ENCODE data around the gene GCH1. TPM values are rescaled to one million over a fixed set of nuclear protein-coding genes. Genes with fewer than 3 reads are reported as not detected.

Gene GCH1
- total RNA-seq, 1 donor from 2014 or later, result 9.0 TPM

- TF ChIP-seq EZH2phosphoT487 (IDR thresholded peaks at IDR 0.05) (no peak), CTCF (IDR thresholded peaks at IDR 0.05) (no peak), EZH2 (IDR thresholded peaks at IDR 0.05) (no peak)
- no peaks in the 10 kb centered on the region for H3K4me1 ChIP-seq
- Mint-ChIP-seq H3K4me3 (no peak overlapping the region), H3K27ac (no peak overlapping the region), H3K36me3 (peaks cover 2% of the 10 kb centered on the region), H3K27me3 (ENCODE audit: insufficient read depth, low read depth) (no peaks in the 10 kb centered on the region), H3K4me1 (no peaks in the 10 kb centered on the region), H3K9me3 (no peaks in the 10 kb centered on the region)
- no peak overlapping the region for H2AFZ ChIP-seq (replicated peaks)
- no peak overlapping the region for H3K9ac ChIP-seq
- H3K27me3 ChIP-seq, result no peaks in the 10 kb centered on the region
- H3K36me3 ChIP-seq, result peaks cover 7% of the 10 kb centered on the region
- no peak overlapping the region for H3K4me2 ChIP-seq
- no peaks in the 10 kb centered on the region for H3F3A ChIP-seq (ENCODE audit: low read depth)
- no peaks in the 10 kb centered on the region for H3K79me2 ChIP-seq (ENCODE audit: low read depth)
- no peak for DNase-seq (ENCODE audit: low spot score)
- H4K20me1 ChIP-seq (ENCODE audit: low read depth), result no peaks in the 10 kb centered on the region
- no peak overlapping the region for H3K4me3 ChIP-seq
- no peak overlapping the region for H3K27ac ChIP-seq
- no peaks in the 10 kb centered on the region for H3K9me3 ChIP-seq (ENCODE audit: low read depth)
Measured at GRCh38 chr14:54935958-54936357, 33.3 kb upstream of the GCH1 start.

- no peaks in the 10 kb centered on the region for H3F3A ChIP-seq (ENCODE audit: low read depth)
- H3K4me3 Mint-ChIP-seq, result no peak overlapping the region
- DNase-seq (ENCODE audit: low spot score), result no peak
- H3K9me3 ChIP-seq (ENCODE audit: low read depth), result no peaks in the 10 kb centered on the region
- no peaks in the 10 kb centered on the region for H3K27me3 ChIP-seq
- H3K79me2 ChIP-seq (ENCODE audit: low read depth), result no peaks in the 10 kb centered on the region
- TF ChIP-seq EZH2phosphoT487 (IDR thresholded peaks at IDR 0.05) (no peak), EZH2 (IDR thresholded peaks at IDR 0.05) (no peak), CTCF (IDR thresholded peaks at IDR 0.05) (no peak)
- no peaks in the 10 kb centered on the region for H3K9me3 Mint-ChIP-seq
- no peak overlapping the region for H3K27ac Mint-ChIP-seq
- peaks cover 2% of the 10 kb centered on the region for H3K36me3 Mint-ChIP-seq
- no peak overlapping the region for H2AFZ ChIP-seq (replicated peaks)
- H3K4me1 ChIP-seq, result no peaks in the 10 kb centered on the region
- no peak overlapping the region for H3K27ac ChIP-seq
- H3K27me3 Mint-ChIP-seq (ENCODE audit: insufficient read depth, low read depth), result no peaks in the 10 kb centered on the region
- H3K4me3 ChIP-seq, result no peak overlapping the region
- peaks cover 7% of the 10 kb centered on the region for H3K36me3 ChIP-seq
- H3K4me1 Mint-ChIP-seq, result no peaks in the 10 kb centered on the region
- H4K20me1 ChIP-seq (ENCODE audit: low read depth), result no peaks in the 10 kb centered on the region
- no peak overlapping the region for H3K9ac ChIP-seq
- H3K4me2 ChIP-seq, result no peak overlapping the region
Measured at GRCh38 chr14:54935100-54935499, 32.5 kb upstream of the GCH1 start.

GRCh38 chr14:54933006-54933405 lies 30.4 kb upstream of the GCH1 start:
- Histone ChIP-seq H3K36me3 (no peaks in the 10 kb centered on the region), H3K4me2 (no peak overlapping the region), H4K20me1 (ENCODE audit: low read depth) (no peaks in the 10 kb centered on the region), H2AFZ (replicated peaks) (no peak overlapping the region), H3K9me3 (ENCODE audit: low read depth) (no peaks in the 10 kb centered on the region), H3K4me1 (no peaks in the 10 kb centered on the region), H3K9ac (no peak overlapping the region), H3K79me2 (ENCODE audit: low read depth) (no peaks in the 10 kb centered on the region), H3K27ac (no peak overlapping the region), H3K27me3 (no peaks in the 10 kb centered on the region), H3F3A (ENCODE audit: low read depth) (no peaks in the 10 kb centered on the region), H3K4me3 (no peak overlapping the region)
- Mint-ChIP-seq H3K9me3 (no peaks in the 10 kb centered on the region), H3K4me1 (no peaks in the 10 kb centered on the region), H3K27me3 (ENCODE audit: insufficient read depth, low read depth) (no peaks in the 10 kb centered on the region), H3K36me3 (peaks cover under 1% of the 10 kb centered on the region), H3K4me3 (no peak overlapping the region), H3K27ac (no peak overlapping the region)
- TF ChIP-seq EZH2phosphoT487 (IDR thresholded peaks at IDR 0.05), result no peak
- no peak for TF ChIP-seq EZH2 (IDR thresholded peaks at IDR 0.05)
- no peak for TF ChIP-seq CTCF (IDR thresholded peaks at IDR 0.05)
- DNase-seq (ENCODE audit: low spot score), result no peak
